Hematopoietic multipotent progenitor cell (in vitro differentiated cells): ENCODE results near the gene TUBD1. TPM values are rescaled to one million over a fixed set of nuclear protein-coding genes. Genes with fewer than 3 reads are reported as not detected.
"Not testable (repeated sequence)": the region's sequence is repeated elsewhere in the genome, so short reads cannot be mapped to it uniquely, and the experiment has no call there.

Source experiments
- DNase-seq, 3 donors: peaks; one replicate each; pipeline ENCODE4 v3.0.0-alpha.2; 2011 to 2015; ENCODE audit warnings: low read depth in 2 of 3, low spot score in 2 of 3
- total RNA-seq: library from RNA; depleted of rRNA; stranded (reverse); fragments of >200 nt; gene quantifications from one replicate; pipeline ENCODE4 v1.2.3, GENCODE V29; 2012

The TUBD1 gene, protein sequence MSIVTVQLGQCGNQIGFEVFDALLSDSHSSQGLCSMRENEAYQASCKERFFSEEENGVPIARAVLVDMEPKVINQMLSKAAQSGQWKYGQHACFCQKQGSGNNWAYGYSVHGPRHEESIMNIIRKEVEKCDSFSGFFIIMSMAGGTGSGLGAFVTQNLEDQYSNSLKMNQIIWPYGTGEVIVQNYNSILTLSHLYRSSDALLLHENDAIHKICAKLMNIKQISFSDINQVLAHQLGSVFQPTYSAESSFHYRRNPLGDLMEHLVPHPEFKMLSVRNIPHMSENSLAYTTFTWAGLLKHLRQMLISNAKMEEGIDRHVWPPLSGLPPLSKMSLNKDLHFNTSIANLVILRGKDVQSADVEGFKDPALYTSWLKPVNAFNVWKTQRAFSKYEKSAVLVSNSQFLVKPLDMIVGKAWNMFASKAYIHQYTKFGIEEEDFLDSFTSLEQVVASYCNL
- 6.5 TPM for total RNA-seq

DNA sequence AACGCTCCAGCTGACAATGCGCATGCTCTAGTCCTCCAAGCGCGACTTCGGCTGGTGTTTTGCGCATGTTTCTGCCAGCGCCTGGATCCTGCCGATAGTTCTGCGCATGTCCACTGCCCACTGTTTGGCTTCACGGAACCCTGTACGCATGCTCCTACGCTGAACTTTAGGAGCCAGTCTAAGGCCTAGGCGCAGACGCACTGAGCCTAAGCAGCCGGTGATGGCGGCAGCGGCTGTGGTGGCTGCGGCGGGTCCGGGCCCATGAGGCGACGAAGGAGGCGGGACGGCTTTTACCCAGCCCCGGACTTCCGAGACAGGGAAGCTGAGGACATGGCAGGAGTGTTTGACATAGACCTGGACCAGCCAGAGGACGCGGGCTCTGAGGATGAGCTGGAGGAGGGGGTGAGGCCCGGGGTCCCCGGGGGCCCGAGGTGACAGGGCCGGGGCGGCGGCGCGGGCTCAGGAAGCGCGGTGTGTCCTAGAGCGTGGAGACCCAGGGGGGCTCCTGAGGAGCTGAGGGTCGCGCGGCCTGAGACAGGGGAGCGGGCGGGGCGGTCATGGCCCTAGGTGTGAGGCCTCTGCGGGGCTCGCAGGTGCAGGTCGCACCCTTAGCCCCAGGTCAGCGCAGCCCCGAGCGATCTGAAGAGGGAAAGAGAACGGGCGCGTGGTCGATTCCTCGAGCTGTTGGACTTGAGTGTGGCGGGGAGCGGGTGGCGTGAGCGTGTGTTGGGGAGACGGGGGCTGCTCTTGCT, at the start of gene TUBD1, which contains the start of gene RPS6KB1:
Gene TUBD1, minus strand, starts transcription at position 20 of the 752 bp plus-strand sequence. CDS start 1,941 bp downstream, outside the sequence.
Gene RPS6KB1, plus strand, starts transcription at position 198 of the 752 bp plus-strand sequence. Its CDS starts 64 bp downstream, at position 262.
- DNase-seq: peak; percentile 97 to 99 (median 99)

DNA sequence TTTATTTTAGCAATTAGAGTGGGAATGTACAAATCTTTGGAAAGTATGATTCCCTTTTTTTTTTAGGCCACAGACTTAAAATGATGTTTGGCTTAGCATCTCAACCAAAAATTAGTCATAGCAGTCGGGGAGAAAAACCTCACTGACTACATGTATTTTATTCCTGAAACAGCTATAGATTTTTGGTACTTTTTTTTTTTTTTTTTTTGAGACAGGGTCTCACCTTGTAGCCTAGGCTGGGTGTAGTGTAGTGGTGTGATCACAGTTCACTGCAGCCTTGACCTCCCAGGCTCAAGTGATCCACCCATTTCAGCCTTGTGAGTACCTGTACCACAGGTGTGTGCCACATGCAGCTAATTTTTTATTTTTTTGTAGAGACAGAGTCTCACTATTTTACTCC, 48.4 kb upstream of the TUBD1 start:
- DNase-seq: no peak

DNA sequence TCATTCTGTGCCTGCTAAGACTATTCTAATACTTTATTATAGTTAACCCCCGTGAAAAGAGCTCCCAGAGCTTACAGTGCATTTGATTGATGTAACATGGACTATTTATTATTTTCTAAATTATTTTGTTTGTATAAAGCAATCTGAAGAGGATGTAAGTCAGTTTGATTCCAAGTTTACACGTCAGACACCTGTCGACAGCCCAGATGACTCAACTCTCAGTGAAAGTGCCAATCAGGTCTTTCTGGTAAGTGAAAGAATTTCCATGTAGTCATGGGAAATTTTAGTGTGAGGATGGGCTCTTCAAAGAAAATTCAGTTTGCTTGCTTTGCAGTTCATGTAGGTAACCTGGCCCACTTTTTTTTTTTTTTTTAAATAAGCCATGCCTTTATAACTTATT, 48.0 kb upstream of the TUBD1 start:
- DNase-seq: not testable (repeated sequence)

DNA sequence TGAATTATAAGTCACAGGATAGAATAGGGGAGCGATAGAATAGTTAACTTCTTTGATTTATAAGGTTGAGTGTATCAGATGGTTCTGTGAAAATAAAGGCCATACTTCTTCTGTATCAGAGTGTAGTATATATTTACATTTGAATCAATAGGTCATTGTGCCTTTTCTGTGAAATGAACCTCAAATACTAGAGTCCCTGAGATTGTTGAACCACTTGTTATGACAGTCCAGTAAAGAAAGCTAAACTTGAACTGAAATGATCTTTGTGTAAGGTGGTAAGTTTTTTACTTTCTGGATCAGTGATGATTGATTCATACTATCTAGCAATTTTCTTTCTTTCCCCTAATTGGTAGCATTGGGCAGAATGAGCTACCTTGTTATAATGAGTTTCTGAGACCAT, 40.6 kb upstream of the TUBD1 start:
- not testable (repeated sequence) for DNase-seq

DNA sequence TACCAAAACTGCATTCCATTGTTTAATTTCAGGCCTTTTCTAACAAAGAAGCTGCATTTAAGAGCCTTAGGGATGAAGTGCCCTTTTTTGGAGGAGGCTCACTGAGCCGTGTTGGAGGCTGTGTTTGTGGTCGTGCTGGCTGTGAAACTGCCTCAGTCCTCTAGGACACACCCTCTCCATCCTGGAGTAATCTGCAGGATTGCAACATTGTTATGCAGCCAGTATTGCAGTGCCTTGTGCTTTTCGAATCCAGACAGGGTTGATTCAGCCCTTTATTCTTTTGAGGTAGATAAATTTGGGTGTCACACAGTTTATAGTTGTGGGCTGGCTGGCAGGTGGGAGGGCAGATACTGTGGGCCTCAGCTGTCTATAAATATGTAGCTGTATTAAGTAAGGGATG, 38.0 kb upstream of the TUBD1 start:
- not testable (repeated sequence) for DNase-seq

DNA sequence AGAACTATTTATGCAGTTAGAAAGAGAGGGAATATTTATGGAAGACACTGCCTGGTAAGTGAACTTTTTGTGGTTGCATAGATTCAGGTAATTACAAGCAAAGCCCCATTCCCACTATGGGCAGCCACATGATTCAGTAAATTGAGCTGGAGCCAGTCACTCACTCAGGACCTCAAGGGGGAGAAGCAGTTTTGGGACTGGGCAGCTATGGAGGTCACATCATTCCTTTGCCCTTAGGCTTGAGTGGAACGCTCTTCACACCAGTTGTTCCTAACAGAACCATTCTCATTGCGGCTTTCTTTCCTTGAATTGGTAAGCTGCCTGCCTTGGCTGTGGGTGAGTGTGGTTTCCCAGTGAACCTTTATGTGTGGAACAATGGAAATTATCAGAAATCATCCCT, 37.4 kb upstream of the TUBD1 start:
- DNase-seq: not testable (repeated sequence)

DNA sequence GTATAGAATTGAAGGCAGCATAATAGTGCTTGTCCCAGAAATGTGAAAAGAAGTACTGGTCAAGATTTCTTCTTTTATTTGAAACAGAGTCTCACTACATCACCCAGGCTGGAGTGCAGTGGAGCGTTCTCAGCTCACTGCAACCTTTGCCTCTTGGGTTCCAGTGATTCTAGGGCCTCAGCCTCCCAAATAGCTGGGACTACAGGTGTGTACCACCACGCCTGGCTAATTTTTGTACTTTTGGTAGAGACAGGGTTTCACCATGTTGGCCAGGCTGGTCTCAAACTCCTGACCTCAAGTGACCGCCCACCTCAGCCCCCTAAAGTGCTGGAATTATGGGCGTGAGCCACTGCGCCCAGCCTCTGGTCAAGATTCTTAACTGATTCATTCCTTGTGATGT, 27.9 kb upstream of the TUBD1 start:
- not testable (repeated sequence) for DNase-seq

DNA sequence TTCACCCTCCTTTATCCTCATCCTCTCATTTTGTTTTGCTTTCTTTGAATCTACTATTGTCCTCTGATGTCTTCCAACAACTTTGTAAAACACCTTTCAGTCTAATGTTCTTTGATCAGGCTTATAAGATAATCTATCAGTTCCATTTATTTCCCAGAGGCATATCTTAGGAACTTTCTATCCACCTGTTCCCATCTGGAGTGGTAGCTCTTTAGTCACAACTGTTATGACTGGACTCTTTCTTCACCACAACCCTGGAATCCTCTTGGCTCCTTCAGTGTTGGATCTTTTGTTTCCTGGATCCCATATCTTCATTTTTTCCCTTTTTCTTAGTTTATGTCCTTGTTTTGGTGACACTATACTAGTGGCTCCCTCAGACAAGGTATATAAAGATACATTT, 23.7 kb upstream of the TUBD1 start:
- no peak for DNase-seq

DNA sequence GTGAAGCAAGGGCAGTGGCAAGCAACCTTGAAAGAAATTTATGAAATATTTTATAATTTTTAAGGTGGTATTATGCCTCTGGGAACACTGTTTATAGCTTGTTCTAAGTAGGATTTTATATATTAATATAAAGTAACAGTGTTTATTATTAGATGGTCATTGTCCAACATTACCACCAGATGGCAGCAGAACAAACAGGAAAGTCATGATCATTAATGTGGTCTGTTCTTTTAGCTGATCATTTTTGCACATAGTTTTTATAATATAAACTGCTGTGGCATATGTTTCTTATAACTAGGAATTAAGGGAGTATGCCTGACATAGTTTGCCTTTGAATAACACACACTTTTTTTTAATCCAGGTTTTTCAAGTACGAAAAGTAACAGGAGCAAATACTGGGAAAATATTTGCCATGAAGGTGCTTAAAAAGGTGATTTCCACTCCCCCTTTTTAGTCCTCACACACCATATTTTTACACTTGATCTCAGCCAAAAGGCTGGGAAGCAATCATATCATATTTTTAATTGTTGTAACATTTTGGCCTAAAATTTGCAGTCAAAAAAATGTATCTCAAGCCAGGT, 21.6 kb upstream of the TUBD1 start:
- peak in 2 of 3 donors; percentile 18 to 68 for DNase-seq

DNA sequence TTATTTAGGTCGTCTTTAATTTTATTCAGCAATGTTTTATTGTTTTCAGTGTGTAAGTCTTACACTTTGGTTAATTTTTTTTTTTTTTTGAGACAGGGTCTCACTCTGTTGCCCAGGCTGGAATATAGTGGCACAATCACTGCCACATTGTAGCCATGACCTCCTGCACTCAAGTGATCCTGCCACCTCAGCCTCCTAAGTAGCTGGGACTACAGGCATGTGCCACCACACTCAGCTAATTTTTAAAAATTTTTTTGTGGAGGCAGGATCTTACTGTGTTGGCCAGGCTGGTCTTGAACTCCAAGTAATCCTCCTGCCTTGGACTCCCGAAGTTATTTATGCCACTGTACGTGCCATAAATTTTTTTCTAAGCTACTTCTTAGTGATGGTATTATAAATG, 14.7 kb upstream of the TUBD1 start:
- no peak for DNase-seq

DNA sequence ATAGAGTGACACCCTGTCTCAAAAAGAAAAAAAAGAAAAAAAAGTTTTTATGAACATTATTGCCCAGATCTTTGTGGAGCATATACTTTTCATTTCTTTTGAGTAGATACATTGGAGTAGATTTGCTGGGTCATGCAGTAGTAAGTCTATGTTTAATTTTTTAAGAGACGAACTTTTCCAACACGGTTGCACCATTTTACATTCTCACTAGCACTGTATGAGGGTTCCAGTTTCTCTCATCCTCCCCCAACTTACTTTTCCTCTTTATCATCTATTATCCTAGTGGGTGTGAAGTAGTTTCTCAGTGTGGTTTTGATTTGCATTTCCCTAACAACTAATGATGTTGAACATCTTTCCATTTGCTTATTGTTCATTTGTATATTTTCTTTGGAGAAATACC, 10.7 kb upstream of the TUBD1 start:
- no peak for DNase-seq

DNA sequence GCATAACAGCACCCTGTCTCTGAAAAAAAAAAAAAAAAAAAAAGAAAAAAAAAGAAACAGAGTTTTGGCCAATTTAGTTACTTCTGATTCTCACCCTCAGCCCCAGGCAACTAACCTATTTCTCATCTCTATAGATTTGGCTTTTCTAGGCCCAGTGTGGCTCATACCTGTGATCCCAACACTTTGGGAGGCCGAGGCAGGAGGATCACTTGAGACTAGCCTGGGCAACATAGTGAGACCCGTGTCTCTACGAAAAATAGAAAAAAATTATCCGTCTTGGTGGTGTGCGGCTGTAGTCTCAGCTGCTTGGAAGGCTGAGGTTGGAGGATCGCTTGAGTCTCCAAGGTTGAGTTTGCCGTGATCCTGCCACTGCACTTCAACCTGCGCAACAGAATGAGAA, 8.9 kb upstream of the TUBD1 start:
- DNase-seq: no peak

DNA sequence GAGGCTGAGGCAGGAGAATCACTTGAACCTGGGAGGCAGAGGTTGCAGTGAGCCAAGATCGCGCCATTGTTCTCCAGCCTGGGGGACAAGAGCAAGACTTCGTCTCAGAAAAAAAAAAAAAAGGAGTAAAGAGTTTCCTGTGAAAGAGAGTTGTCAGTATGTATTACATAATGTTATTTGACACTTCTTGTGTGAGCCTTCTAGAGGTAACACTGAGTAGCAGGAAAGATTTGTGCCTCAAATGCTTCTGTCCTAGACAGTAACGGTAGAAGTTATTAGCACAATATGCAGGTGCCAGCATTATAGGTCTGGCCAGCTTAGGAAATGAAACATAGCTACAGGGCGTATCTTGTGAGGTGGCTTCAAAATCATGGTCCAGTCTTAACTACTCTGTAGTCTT, 6.4 kb upstream of the TUBD1 start:
- DNase-seq: peak in 1 of 3 donors; percentile 64

DNA sequence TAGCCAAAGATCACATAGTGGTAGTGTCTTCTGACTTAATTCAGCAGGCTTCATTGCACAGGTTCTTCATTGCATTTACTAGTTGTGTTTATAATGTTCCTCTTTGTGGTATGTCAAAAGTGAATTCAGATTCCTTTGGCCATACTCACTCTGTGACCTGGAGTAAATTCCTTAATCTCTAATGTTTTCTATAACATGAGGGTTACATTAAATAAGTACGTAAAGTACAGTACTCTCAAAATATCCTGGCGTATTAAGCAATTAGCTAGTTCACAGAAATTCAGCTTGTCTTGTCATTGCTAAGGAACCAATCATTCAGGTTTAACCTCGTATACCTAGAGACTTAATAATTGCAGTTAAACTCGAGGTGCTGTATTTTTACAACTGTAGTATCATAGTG, 4.3 kb upstream of the TUBD1 start:
- no peak for DNase-seq

DNA sequence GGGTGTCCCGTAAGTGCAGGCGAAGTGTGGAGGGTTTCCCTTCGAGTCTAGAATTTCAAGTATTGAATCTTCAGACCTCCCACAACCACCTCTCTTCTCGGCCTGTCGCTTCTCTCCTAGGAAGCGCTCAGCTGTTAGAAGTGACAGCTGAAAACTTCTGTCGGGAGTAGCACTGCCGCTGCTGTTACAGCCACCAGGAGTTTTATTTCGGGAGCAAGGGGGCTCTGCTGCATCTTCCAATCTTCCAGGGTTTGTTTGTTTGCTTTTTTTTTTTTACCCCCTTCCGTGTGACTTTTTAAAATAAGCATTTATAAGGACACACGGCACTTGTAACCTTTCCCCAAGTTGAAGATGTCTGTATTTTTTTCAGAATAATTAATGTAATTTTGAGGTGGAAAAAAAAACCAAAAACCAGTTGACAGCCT, 945 bp upstream of the TUBD1 start:
- DNase-seq: no peak

DNA sequence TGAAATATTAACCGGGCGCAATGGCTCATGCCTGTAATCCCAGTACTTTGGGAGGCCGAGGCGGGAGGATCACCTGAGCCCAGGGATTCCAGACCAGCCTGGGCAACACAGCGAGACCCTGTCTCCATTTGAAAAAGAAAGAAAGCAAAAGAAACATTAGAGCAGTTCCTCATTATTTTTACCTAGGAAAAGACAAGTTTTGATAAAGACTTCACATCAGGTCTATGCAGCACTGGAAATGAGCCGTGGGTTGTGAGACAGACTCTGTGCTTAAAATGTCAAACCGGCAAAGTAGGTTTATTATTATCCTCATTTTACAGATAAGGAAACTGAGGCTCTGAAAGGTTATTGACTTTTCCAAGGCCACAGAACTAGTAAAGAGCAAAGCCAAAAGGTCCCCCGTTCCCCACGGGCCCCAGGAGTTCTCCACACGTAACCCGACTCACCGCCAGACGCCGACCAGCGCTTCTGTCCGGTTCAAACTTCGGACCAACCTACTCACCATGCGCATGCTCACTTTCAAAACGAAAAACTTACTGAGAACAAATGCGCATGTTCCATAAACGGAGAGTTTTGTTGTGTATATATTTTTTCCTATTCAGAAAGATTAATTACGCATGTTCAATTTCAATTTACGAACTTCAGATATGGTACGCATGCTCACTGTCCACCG, 356 bp downstream of the TUBD1 start:
- DNase-seq: no peak

DNA sequence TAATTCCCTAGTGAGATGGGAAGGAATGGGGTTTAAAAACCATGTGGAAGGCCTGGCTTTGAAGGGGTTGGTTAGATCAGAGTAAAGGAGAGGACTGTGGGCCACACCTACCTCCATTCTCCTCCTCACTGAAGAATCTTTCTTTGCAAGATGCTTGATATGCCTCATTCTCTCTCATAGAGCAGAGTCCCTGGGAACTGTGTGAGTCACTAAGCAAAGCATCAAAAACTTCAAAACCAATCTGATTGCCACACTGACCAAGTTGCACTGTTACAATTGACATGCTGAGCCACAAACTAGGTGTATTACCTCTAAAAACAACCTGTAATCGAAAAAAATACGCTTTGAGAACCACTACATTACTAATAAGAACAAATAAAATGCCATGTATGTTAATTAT, 2.0 kb downstream of the TUBD1 start:
- no peak for DNase-seq

DNA sequence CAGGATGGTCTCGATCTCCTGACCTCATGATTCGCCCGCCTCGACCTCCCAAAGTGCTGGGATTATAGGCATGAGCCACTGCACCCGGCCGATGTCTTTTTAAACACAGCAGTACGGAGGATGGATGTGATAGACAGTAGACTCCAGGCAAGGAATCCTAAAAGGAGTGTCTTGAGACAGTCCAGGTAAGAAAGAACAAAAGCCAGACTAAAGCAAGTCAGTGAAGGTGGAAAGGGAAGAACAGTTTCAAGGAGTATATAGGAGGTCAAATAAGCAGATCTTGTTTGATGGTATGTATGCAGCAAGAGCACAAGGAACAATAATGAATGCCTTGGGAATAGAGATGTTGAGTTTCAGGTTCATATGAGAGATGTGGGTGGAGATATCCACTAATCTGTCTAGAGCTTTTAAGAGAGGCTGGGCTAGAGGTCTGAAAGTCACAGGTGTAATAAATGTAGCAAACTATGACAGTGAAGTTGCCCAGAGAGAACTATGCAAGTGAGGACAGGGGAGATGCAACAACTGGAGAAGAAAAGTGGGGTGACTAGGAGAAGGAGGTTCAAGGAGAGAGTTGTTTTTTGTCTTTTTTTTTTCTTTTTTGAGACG, 4.5 kb downstream of the TUBD1 start:
- no peak for DNase-seq

DNA sequence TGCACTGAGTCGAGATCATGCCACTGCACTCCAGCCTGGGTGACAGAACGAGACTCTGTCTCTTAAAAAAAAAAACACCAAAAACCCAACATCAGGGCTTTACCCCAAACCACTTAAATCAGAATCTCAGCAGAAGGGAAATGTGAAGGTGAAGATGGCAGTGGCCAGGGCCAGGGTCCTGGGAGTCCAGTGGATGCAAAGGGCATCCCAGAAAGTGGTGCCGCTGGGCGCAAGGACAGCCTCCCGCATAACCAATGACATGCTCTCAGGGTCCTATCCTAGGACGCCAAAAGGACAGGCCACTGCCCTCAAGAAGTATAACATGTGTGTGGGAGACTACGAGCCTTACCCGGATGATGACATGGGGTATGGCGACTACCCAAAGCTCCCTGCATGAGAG, 7.9 kb downstream of the TUBD1 start:
- DNase-seq: no peak

DNA sequence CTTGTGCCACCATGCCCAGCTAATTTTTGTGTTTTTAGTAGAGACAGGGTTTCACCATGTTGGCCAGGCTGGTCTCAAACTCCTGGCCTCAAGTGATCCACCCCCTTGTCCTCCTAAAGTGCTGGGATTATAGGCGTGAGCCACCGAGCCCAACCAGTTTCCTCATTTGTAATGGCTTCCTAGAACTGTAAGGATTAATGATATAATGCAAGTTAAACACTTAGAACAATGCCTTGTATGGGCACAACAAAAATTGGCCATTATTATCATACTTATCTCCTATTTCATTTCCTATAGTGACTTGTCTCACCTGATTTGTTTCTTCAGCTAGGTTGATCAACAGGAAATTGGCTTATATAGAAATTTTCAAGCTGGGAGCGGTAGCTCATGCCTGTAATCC, 14.1 kb downstream of the TUBD1 start:
- DNase-seq: no peak
